H9 (cell line): ENCODE data around the gene SAXO1. TPM values are rescaled to one million over a fixed set of nuclear protein-coding genes. Genes with fewer than 3 reads are reported as not detected.

Source experiments
- DNase-seq: peaks from one replicate; pipeline ENCODE4 v3.0.0-alpha.2; 2017
- H2AFZ ChIP-seq: one replicate; pipeline ENCODE4 v1.6.1; 2013; ENCODE audit warnings: mild to moderate bottlenecking, low read length, control low read depth, moderate library complexity
- H2AK5ac ChIP-seq: 2 replicates; pipeline ENCODE4 v1.6.1; 2013; ENCODE audit warnings: low read length, control low read depth, mixed read lengths; ENCODE audit not compliant: insufficient read length
- H2BK120ac ChIP-seq: one replicate; pipeline ENCODE4 v1.6.1; 2013; ENCODE audit warnings: low read depth, mild to moderate bottlenecking, low read length, control low read depth, inconsistent platforms; ENCODE audit not compliant: poor library complexity, severe bottlenecking
- H2BK12ac ChIP-seq: 2 replicates; pipeline ENCODE4 v1.6.1; 2013; ENCODE audit warnings: low read length, control low read depth, mixed read lengths, low read depth; ENCODE audit not compliant: insufficient read length
- H2BK15ac ChIP-seq: 2 replicates; pipeline ENCODE4 v1.6.1; 2013; ENCODE audit warnings: low read depth, low read length, control low read depth
- H2BK20ac ChIP-seq: one replicate; pipeline ENCODE4 v1.6.1; 2013; ENCODE audit warnings: low read depth, mild to moderate bottlenecking, low read length, control low read depth, inconsistent platforms; ENCODE audit not compliant: poor library complexity, severe bottlenecking
- H2BK5ac ChIP-seq: 2 replicates; pipeline ENCODE4 v1.6.1; 2013; ENCODE audit warnings: low read length, control low read depth, mixed read lengths; ENCODE audit not compliant: insufficient read length
- H3K14ac ChIP-seq: 2 replicates; pipeline ENCODE4 v1.6.1; 2013; ENCODE audit warnings: low read length, control low read depth; ENCODE audit not compliant: insufficient read depth
- H3K18ac ChIP-seq: 2 replicates; pipeline ENCODE4 v1.6.1; 2013; ENCODE audit warnings: low read depth, mild to moderate bottlenecking, mixed read lengths, low read length, control low read depth; ENCODE audit not compliant: insufficient read length
- H3K23ac ChIP-seq: 2 replicates; pipeline ENCODE4 v1.6.1; 2013; ENCODE audit warnings: low read length, control low read depth, mixed read lengths, low read depth; ENCODE audit not compliant: insufficient read length
- H3K23me2 ChIP-seq: 2 replicates; pipeline ENCODE4 v1.6.1; 2013; ENCODE audit warnings: low read depth, mild to moderate bottlenecking, mixed read lengths, low read length, control low read depth; ENCODE audit not compliant: insufficient read length, poor library complexity, severe bottlenecking
- H3K27ac ChIP-seq: 2 replicates; pipeline ENCODE4 v1.5.1; 2013; ENCODE audit warnings: low read length, control low read depth, mixed read lengths, low read depth; ENCODE audit not compliant: insufficient read length
- H3K27me3 ChIP-seq: 2 replicates; pipeline ENCODE4 v1.6.1; 2013; ENCODE audit warnings: low read length, control low read depth, inconsistent platforms; ENCODE audit not compliant: insufficient read depth
- H3K4ac ChIP-seq: 2 replicates; pipeline ENCODE4 v1.6.1; 2013; ENCODE audit warnings: low read depth, mild to moderate bottlenecking, control low read depth, inconsistent platforms, low read length, moderate library complexity
- H3K4me1 ChIP-seq: 2 replicates; pipeline ENCODE4 v1.6.1; 2013; ENCODE audit warnings: low read length, control low read depth, inconsistent platforms; ENCODE audit not compliant: insufficient read depth
- H3K4me2 ChIP-seq: 2 replicates; pipeline ENCODE4 v1.6.1; 2013; ENCODE audit warnings: low read length, control low read depth, mixed read lengths; ENCODE audit not compliant: insufficient read length, insufficient read depth
- H3K56ac ChIP-seq: 2 replicates; pipeline ENCODE4 v1.6.1; 2013; ENCODE audit warnings: low read depth, mild to moderate bottlenecking, mixed read lengths, low read length, control low read depth; ENCODE audit not compliant: insufficient read length
- H3K79me1 ChIP-seq: 2 replicates; pipeline ENCODE4 v1.6.1; 2013; ENCODE audit warnings: low read depth, mild to moderate bottlenecking, moderate library complexity, low read length, control low read depth, inconsistent platforms; ENCODE audit not compliant: insufficient read depth, poor library complexity, severe bottlenecking
- H3K79me2 ChIP-seq: 2 replicates; pipeline ENCODE4 v1.6.1; 2013; ENCODE audit warnings: low read length, control low read depth, inconsistent platforms; ENCODE audit not compliant: insufficient read depth
- H3K9ac ChIP-seq: 2 replicates; pipeline ENCODE4 v1.6.1; 2013; ENCODE audit warnings: low read length, control low read depth, mixed read lengths; ENCODE audit not compliant: insufficient read length; ENCODE audit errors: extremely low read depth
- H3K9me3 ChIP-seq: one replicate; pipeline ENCODE4 v1.6.1; 2013; ENCODE audit warnings: low read depth, low read length, inconsistent platforms; ENCODE audit not compliant: control insufficient read depth
- H3T11ph ChIP-seq: one replicate; pipeline ENCODE4 v1.6.1; 2013; ENCODE audit warnings: mild to moderate bottlenecking, low read length, control low read depth, inconsistent platforms
- H4K20me1 ChIP-seq: one replicate; pipeline ENCODE4 v1.6.1; 2013; ENCODE audit not compliant: control insufficient read depth, insufficient read length, insufficient read depth
- H4K5ac ChIP-seq: 2 replicates; pipeline ENCODE4 v1.6.1; 2013; ENCODE audit warnings: low read depth, mild to moderate bottlenecking, mixed read lengths, low read length, control low read depth; ENCODE audit not compliant: insufficient read length
- H4K8ac ChIP-seq: replicated peaks from 2 replicates; pipeline ENCODE4 v1.6.1; 2013; ENCODE audit warnings: low read length, control low read depth, mixed read lengths, low read depth; ENCODE audit not compliant: insufficient read length
- H4K91ac ChIP-seq: 2 replicates; pipeline ENCODE4 v1.6.1; 2013; ENCODE audit warnings: low read depth, mild to moderate bottlenecking, moderate library complexity, mixed read lengths, low read length, control low read depth; ENCODE audit not compliant: insufficient read length
- H3K27ac Mint-ChIP-seq, 3 experiments: 2 replicates in 2 of 3; 3 replicates in 1 of 3; pipeline ENCODE4 v1.8.0; 2020 to 2021; ENCODE audit warnings: mixed read lengths in 3 of 3, mild to moderate bottlenecking in 1 of 3, moderate library complexity in 1 of 3
- H3K27me3 Mint-ChIP-seq: 2 replicates; pipeline ENCODE4 v1.8.0; 2021; ENCODE audit warnings: low read depth, mild to moderate bottlenecking, moderate library complexity, mixed read lengths
- H3K36me3 Mint-ChIP-seq, 3 experiments: 2 replicates in 2 of 3; 3 replicates in 1 of 3; pipeline ENCODE4 v1.8.0; 2020 to 2021; ENCODE audit warnings: low read depth in 3 of 3, mixed read lengths in 3 of 3; ENCODE audit not compliant: insufficient read depth in 1 of 3
- H3K4me1 Mint-ChIP-seq, 2 experiments: 2 replicates each; pipeline ENCODE4 v1.8.0; 2020; ENCODE audit warnings: mixed read lengths in 2 of 2
- H3K4me3 Mint-ChIP-seq, 2 experiments: 2 replicates in 1 of 2; 3 replicates in 1 of 2; pipeline ENCODE4 v1.8.0; 2020 to 2021; ENCODE audit warnings: mild to moderate bottlenecking in 2 of 2, mixed read lengths in 2 of 2, moderate library complexity in 1 of 2
- H3K9me3 Mint-ChIP-seq, 2 experiments: 2 replicates in 1 of 2; 3 replicates in 1 of 2; pipeline ENCODE4 v1.8.0; 2020; ENCODE audit warnings: mild to moderate bottlenecking in 2 of 2, mixed read lengths in 2 of 2, moderate library complexity in 1 of 2
- CTCF ChIP-seq: fragments of 200-600 bp; sonication (generic); conservative IDR thresholded peaks from 3 replicates; pipeline ENCODE4 v1.8.0; 2021; ENCODE audit warnings: antibody characterized with exemption, mild to moderate bottlenecking
- WGBS: extraction: QIAGEN DNeasy Blood & Tissue Kit; methylation state at CpG from one replicate; pipeline ENCODE4 v1.1.7; 2013; ENCODE audit warnings: missing lambda C conversion rate, low lambda C conversion rate, mixed read lengths; ENCODE audit not compliant: insufficient read length; ENCODE audit errors: extremely low coverage; 5-methylcytosine and 5-hydroxymethylcytosine counted together
- total RNA-seq: library from RNA; stranded (reverse); gene quantifications from 2 replicates; pipeline ENCODE4 v1.2.1, GENCODE V29; 2021

The SAXO1 gene
- total RNA-seq, 1 experiment from 2014 or later: 0.09 TPM

GRCh38 chr9:18979367-18979766 is 53.6 kb downstream of the SAXO1 start:
- H3K4me3 Mint-ChIP-seq: no peak overlapping the region
- Histone ChIP-seq H3K27ac (no peak overlapping the region), H3K4me2 (no peak overlapping the region), H2AK5ac (no peak overlapping the region), H2BK20ac (no peak overlapping the region), H4K8ac (no peak overlapping the region), H3K56ac (no peak overlapping the region), H2BK15ac (no peak overlapping the region), H4K5ac (no peak overlapping the region), H2AFZ (no peak overlapping the region), H2BK5ac (no peak overlapping the region), H4K20me1 (no peaks in the 10 kb centered on the region), H3K18ac (no peak overlapping the region), H3K4me1 (no peaks in the 10 kb centered on the region), H2BK12ac (no peak overlapping the region), H3K4ac (no peak overlapping the region), H3K79me2 (no peaks in the 10 kb centered on the region), H3K23me2 (no peaks in the 10 kb centered on the region), H3K14ac (no peak overlapping the region), H3K79me1 (no peaks in the 10 kb centered on the region), H3K9me3 (no peaks in the 10 kb centered on the region), H2BK120ac (no peak overlapping the region), H3T11ph (no peak overlapping the region), H3K9ac (no peak overlapping the region), H3K27me3 (no peaks in the 10 kb centered on the region), H3K23ac (no peak overlapping the region), H4K91ac (no peak overlapping the region)
- WGBS: no CpG with 5 or more reads among the region's 2 CpGs
- DNase-seq: no peak
- TF ChIP-seq CTCF: no peak
- H3K36me3 Mint-ChIP-seq: no peaks in the 10 kb centered on the region; a peak in 2 of 7 replicates
- peaks cover 9 to 17% of the 10 kb centered on the region in 2 experiments; a peak in 3 of 4 replicates for H3K4me1 Mint-ChIP-seq
- H3K9me3 Mint-ChIP-seq: peaks cover 4 to 5% of the 10 kb centered on the region in 2 experiments; a peak in 2 of 5 replicates
- no peaks in the 10 kb centered on the region for H3K27me3 Mint-ChIP-seq
- no peak overlapping the region; a peak in 1 of 7 replicates for H3K27ac Mint-ChIP-seq
